Measurements from ENCODE around the gene MLN.

Gene MLN

DNA sequence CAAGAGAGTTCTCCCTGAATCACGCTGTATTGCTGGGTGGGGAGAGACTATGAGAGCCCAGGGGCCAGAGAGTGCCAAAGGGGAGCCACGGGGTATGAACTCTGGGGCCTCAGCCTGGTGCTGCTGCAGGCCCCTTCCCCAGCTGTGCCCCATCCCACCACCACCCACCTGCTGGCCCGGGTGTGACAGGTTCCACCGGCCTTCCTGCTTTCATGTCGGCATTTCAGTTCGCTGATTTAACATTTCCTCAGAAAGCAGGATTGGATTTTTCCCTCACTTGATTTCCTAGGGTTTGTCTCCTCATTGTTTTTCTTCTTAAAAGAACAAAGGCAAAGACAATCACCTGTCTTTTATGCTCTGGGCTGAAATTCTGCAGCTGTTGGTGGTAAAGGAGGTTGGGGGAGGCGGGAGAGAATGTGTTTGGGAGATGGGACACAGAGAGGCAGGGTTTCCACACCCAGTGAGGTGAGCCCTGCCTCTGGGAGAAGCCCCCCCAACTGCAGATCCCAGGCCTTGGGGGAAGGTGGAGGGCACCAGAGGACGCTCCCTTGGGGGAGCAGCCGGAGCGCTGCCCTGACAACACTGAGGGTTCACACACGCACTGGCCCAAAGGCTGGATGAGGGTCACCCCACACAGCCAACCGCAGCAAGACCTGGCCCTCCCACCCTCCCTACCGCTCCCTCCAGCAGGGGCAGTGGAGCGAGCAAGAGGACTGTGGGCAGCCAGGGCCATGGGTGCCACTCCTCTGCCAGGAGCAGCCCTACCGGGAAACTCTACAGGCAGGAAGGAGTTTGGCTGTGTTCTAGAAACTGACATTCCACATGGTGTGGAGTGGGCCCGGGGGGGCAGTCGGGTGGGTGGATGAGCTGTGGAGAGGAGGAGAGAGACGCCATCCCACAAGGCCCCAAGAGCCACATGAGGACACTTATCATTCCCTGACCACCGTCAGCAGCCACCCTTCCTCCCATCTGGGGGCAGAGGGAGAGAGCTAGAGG lies 10.5 kb upstream of the MLN start:
- no peak for DNase-seq (ENCODE audit: low read depth)

DNA sequence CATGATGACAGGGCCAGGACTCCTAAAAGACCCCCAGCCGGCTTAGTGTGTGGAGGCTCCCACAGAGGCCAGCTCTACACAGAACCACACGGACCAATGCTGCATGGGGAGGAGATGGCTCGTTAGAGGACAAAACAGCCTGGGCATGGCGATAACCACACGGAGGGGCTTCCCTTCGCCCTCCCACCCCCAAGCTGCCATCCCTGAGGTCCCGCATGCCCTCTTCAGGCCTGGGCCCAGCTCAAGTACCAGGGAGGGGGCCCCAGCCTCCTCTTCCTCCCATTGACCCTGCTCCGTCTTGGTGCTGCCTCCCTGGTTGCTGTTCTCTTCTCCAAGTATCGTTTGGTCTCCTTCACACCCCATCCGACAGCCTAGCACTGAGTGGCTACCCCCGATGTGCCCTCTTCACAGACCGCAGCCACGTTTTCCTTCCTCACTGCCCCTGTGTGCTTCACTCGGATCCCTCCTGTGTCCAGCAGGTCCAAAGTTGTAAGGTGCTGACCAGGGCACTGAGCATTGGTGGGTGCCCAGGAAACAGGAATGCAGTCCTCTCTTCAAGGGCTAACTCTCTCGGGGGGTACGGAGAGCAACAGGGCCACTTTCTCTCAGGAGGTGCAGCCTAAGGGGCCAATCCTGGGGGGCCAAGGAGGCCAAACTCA lies 9.6 kb upstream of the MLN start:
- DNase-seq (ENCODE audit: low read depth): no peak

DNA sequence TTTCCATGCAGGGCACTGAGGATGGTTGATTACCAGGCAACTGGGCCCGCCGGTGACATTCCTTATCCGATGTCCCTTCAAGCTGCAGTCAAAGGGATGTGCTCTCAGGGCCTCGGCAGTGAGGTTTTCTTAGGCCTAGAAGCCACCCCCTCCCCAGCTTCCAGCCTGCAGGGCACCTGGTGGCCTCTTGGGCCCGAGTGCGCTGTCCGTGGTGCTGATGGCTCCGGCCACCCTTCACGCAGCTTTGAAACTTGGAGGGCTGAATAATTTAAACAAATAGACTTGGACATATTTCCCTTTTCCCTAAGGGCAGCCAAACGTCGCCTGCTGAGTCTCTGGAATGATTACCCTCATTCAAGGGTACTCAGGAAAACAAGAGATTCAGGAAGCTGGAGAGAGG lies 8.9 kb upstream of the MLN start:
- DNase-seq (ENCODE audit: low read depth): no peak

DNA sequence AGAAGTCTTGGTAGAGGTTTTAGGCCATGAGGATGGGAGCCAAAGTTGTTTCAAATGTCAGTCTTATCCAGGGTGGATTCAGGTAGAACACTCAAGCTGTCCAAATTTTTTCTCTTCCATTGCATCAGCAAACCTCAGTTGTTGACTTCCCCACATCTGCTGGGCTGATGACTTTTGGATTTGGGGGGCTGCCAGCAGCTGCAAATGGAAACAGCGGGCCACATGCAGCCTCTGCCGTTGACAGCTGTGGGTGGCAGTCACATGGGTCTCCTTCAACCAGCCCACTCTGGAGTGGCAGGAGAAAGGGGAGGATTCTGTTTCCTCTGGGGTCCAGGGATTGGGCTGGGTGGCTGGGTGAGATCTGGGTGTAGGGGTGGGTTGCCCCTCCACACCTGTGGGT lies 5.8 kb upstream of the MLN start:
- no peak for DNase-seq (ENCODE audit: low read depth)

DNA sequence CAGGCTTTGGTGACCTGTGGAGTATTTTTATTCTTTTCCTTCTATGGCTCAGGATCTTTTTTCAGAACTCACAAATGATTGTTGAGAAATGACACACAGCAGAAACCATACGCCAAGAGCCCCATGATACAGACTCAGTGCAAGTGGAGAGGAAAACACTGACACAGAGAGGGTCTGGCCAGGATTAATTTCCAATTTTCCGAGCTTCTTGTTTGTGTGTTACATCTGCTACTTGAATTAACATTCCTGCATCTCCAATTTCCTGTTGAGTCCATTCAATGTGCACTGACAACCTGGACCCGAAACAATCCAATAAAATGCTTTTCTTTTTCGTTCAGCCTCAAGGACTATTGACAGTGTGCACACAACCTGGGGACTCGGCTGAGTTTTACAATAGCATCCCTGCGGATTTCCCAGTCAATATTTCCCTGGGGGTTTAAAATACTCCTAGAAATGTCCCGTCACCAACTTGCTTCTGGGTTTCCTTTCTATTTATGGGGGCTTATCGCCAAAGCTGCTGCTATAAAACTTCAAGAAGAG lies 4.9 kb upstream of the MLN start:
- DNase-seq (ENCODE audit: low read depth): no peak

DNA sequence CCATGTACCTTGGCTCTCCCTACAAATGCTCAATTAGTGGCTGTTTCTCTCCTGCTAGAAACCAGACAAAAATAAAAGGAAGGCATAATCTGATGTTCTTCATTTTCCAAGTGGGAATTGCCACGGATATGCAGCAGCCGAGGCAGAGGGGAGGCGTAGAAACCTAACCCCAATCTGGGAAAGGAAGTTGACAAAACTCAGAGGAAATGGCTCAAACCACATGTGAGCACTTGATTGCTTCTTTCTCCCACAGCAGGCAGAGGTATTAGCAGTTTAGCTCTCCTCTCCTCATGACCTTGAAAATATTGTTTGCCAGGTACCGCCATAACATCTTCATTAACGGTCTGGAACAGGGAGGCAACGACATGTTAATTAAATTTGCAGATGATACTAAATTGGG lies 3.8 kb upstream of the MLN start:
- DNase-seq (ENCODE audit: low read depth): no peak

DNA sequence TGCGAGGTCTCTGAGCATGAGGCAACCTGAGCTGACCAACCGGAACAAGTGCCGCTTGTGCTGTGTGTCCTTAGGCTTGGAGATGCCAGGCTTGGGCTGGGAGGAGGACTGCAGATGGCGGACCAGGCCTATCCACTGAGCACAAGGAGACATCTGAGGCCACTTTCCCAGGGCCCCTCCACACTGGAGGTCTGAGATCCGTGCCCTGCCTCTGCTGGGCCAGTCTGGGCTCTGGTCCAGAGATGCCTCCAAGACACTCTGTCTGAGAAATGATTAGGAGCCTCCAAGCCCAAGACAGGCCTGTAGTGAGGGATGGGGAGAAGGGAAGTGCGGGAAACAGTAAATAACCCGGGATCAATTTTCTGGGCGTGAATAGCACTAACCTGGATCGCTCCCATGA lies 3.0 kb upstream of the MLN start:
- DNase-seq (ENCODE audit: low read depth): no peak

DNA sequence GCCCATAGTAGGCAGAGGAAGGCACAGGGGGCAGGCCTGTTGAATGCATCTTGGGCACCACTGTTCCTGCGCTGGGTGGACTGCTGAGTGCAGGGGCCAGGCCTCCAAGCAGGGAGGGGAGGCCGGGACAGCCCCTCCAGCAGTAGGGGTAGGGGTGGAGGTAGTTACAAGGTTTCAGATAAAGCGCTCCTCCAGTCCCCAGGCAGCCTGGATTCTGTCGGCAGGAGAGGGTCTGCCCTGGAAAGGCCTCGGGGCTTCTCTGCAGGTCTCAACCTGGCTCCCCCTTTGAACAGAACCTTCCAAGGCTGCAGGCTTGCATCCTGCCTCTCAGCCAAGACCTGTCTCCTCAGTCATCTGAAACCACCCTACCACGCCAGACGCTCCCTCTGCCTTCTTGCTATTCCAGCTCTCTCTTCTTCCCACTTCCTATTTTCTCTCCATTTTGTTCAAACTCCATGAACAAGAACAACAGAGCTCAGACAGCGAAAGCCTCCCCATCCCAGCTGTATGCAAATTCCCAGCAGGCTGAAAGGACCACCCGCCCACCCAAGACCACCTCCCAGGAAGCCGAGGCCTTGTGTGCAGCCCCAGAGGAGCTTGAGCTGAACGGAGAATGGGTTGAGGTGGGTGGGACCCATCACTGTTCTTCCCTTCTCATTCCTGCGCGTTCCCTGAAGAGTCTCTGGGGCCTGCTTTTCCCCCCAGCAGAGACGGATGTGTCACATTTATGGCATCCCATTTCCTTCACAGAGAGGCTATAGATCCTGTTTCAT lies 1.4 kb downstream of the MLN start:
- no peak for DNase-seq (ENCODE audit: low read depth)

DNA sequence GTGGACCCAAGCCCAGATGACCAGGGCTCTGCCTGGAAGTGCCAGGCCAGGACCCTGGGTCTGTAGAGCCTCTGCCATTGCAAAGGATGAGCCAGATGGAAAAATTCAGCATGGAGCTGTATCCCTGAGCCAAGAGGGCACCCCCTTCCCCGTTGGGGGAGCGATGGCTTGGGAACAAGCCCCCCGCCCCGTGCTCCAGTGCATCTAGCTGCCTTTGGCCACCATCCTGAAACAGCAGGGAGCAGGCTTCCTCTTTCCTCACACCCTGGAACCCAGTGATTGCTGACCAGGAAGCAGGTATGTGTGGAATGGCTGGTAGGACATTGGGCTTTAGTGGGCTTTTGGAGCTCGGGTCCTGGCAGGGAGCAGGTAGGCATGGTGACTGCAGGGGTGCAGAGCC lies 2.2 kb downstream of the MLN start:
- no peak for DNase-seq (ENCODE audit: low read depth)

DNA sequence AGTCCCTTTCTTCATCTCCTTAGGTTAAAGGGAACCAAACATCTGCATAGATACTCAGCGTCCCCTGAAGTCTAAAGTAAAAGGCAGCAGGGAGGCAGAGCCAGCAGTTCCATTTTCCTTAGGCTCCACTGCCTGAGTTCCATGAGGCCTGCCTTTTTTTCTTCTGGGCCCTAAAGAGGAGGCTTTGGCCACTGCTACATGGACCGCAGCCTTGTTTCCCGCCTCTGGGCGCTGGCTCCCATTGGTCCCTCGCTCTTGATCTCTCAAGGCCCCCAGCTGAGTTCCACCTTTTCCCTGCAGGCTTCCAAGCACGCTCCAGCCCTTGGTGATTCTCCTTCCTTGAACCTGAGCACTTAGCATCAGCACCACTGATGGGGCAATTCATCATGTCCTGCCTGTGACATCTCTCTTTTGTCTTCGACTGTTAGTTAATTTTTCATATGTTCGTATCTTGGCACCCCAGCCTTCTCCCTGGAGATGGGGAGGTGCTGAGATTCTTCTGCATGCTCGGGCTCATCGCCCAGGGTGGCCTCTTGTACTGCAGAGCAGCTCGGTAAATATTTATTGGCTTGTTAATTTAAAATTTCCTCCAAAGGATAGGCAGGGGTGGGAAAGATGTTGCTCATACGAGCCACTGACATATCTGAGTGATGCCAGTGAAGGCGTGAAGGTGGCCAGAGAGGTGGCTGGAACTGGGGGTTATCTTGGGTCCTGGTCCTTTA lies 3.4 kb downstream of the MLN start:
- DNase-seq (ENCODE audit: low read depth): no peak

DNA sequence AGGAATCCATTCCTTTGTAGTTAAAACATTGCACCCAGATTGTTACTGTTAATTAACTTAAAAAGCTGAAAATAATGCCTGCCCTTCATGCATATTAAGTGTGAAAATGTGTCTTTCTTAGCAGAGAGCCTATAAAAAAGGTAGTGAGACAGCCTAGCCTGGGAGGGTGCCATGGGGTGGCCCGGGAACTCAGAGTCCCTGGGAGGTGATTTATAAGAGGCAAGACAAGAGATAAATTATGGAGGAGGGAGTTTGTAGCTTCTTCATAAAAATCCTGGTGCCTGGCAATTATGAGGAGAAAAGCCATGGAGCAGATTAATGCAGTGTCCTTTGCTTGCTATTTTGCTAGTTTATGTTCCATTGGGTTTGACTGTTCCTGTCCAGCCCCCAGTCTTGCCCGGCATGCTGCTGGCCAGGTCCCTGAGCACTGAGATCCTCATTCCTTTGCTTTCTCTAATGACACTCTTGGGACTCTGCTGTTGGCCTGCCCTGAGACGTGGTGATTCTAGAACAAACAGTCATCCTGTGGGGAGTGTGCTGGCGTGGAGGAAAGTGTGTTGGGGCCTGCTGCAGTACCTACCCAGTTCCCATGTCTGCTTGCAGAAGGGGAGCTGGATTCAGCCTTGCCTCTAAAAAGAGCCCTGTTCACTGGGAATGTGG lies 4.2 kb downstream of the MLN start:
- DNase-seq (ENCODE audit: low read depth): no peak

DNA sequence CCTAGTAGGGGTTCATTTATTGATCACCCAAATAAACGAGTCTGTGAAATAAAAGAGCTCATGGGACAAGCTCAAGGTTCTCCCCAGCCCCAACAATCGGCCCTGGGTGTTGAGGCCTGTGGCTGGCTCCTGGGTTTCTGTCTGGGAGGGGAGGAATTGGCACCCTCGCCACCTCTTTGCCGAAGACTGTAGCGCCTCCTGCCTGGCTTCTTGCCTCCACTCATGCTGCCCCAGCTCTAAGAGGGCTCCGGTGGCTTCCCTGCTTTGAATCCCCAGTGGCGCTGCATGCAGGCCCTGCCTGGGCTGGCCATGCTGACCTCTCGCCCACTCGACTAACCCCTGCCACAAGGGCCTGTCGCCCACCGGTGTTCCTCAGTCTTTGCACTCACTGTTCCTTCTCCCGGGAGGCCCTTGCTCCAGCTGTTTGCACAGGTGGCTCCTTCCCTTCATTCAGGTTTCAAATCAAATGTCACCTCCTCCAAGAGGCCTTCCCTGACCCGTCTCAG lies 5.4 kb downstream of the MLN start:
- DNase-seq (ENCODE audit: low read depth): no peak

DNA sequence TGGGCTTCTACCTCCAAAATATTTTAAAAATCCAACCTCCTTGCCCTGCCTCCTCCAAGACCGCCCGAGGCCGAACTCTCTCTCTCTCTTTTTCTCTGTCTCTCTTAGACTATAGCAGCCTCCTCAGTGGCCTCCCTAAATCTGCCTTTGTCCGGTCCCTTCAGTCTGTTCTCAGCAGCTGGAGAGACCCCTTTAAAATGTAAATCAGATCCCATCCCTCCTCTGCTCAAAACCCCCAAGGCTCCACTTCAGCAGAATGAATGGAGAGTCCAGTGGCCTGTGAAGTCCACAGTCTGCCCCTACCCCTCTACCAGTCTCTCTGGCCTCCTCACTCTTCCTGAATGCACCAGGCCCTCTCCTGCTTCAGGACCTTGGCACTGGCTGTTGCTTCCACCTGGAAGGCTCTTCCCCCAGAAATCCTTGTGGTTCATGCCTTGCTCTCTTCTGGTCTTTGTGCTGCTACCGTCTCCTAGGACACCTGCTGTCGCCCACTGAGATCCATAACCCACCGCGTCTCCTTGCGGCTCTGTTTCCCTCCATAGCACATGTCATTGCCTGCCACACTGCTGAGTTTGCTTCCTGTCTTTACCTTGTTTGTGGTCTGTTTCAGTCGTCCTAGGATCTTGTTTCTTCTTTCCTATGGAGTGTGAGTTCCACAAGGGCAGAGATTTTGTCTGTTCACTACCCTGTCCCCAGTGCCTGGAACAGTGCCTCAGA lies 6.0 kb downstream of the MLN start:
- DNase-seq (ENCODE audit: low read depth): no peak

DNA sequence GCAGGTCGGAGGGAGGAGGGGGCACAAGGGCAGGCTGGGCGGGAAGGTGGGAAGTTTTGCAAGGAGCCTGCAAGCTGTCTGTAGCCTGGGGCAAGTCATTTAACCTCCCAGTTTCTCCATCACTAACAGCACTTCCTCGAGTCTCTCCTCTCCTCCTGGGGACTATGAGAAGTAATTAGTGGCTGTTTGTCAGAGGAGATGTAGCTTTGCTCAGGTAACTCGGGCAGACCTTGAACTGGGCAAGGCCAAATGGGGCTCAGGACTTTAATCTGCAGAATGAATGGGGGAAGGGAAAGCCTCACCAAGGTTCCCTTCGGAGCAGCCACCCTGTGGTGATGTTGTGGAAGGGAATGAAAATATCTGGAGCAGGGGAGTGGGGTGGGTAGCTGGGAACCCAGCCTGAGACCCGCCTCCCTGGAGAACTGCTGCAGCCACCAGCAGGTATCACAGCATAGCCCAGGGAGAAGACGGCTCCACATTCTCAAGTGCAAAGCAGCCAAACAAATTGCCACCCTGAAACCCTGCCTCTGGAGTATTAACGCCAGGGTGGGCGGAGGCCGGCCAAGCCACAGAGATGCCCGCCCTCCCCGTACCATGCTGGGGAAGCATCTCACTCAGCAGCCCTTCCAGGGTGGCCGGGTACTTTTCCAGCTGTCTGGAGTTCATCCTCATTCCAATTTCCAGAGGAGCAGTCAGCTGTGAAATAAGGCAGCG lies 8.7 kb downstream of the MLN start:
- DNase-seq (ENCODE audit: low read depth): no peak

DNA sequence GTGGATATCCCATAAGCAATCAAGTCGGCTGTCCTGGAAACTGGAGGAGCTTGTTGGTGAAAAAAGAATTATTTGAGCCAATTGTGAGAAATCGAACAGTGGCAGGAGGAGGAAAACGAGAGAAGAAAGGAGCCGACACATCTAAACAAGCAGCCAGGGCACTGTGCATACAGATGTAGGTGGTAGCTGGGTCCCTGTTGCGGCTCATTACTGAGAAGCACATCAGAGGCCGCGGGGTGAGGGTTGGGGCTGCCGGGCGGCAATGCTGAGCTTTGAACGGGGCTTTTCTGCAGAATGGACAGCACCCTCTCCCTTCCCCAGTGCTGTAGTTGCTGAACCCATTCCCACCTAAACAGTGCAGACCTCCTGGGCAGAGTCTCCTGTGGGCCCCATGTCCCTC lies 10.8 kb downstream of the MLN start:
- no peak for DNase-seq (ENCODE audit: low read depth)

DNA sequence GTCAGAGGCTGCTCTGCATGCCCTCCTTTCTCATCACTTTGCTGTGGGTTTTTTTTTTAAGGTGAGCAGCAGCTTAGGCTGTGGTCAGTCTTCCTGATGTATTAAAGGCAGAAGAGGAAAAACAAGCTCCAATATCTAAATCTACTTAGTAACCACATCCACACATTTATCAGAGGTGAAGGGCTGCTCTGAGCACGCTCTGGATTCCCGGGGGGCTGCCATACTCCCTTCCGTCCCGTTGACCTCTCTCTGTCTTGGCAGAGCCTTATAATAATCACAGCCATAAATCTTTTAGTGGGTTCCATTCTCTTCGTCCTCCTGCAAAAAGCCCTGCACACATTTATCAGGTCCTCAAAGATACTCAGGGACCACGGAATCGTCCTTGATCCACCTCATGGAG lies 12.2 kb downstream of the MLN start:
- DNase-seq (ENCODE audit: low read depth): no peak

DNA sequence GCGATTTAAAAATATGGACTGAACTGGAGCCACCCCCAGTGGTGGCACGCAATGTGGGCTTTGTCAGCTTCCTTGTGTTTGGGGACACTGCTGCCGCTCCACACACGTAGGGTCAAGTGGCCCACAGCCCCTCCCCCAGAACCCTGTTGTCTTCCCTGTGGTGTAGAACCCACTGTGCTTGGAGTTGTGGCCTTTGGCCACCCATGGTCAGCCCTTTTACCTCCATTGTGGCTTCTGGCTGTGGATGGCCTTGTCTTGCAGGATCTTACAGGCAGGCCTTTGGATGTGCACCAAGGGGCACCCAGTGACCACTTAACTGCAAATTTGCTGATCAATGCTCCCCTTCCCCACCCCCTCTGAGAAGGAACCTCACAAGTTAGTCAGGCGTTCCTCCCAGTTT lies 12.9 kb downstream of the MLN start:
- DNase-seq (ENCODE audit: low read depth): no peak

DNA sequence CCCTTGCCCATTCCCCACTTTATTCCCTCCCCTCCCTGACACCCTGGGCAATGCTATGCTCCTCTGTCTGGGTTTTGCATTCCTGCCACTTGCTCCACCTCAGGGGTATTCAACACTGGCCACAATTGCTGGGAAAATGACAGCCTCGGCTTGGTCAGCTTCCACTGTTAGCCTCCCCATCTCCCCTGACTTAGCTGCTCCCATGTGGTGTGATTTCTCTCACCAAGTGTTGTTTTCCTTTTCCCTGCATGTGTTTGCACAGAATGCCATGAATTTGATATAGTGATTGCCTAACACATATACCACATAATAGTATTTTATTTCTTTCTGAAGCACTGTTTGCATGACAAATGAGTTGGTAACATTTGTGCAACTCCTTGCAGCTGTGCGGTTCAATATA lies 13.4 kb downstream of the MLN start:
- no peak for DNase-seq (ENCODE audit: low read depth)

DNA sequence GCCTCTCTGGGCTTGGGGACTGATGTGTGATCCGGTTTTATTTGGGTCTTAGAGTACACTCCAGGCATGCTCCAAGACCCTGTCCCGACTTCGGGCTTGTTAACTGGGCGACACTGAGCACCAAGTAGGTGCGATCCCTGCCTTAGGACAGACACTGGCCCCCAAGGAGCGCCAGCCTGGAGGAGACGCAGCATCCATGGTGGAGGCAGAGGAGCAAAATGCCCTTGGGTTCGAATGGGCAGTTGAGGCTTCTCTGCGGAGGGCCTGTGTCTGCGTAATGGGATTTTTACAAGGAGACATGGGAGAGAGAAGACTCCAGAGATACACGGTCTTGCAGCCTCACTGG lies 14.3 kb downstream of the MLN start:
- no peak for DNase-seq (ENCODE audit: low read depth)
